Activated naive CD4-positive, alpha-beta T cell treated with anti-CD3 and anti-CD28 coated beads, Interleukin-2, amount 50 U/mL, for 72 hours (primary cell): ENCODE measurements around the gene POLR2I. TPM values are rescaled to one million over a fixed set of nuclear protein-coding genes. Genes with fewer than 3 reads are reported as not detected.
A peak's percentile ranks its signal among the peaks of the same experiment; 100 is the strongest.
"Not testable (repeated sequence)": the region's sequence is repeated elsewhere in the genome, so short reads cannot be mapped to it uniquely, and the experiment has no call there.

Source experiments
- ATAC-seq, 2 donors: fragments of 150-1000 bp; cut with Tn5 transposase; 2 replicates each; pipeline ENCODE4 v1.10.0; 2021; ENCODE audit warnings: mild to moderate bottlenecking in 2 of 2, moderate library complexity in 2 of 2
- DNase-seq, 2 donors: peaks; one replicate each; pipeline ENCODE4 v3.0.0; 2021 to 2022; ENCODE audit warnings: low spot score in 2 of 2
- H3K27ac Mint-ChIP-seq, 2 donors: one replicate each; pipeline ENCODE4 v1.8.0; 2022; ENCODE audit warnings: mild to moderate bottlenecking in 2 of 2, mixed read lengths in 2 of 2
- H3K36me3 Mint-ChIP-seq, 2 donors: one replicate each; pipeline ENCODE4 v1.8.0; 2022; ENCODE audit warnings: mixed read lengths in 2 of 2
- H3K9me3 Mint-ChIP-seq, 2 donors: one replicate each; pipeline ENCODE4 v1.8.0; 2022; ENCODE audit warnings: mixed read lengths in 2 of 2
- total RNA-seq, 2 donors: library from RNA; stranded (reverse); gene quantifications; one replicate each; pipeline ENCODE4 v1.2.3, GENCODE V29; 2022

Gene POLR2I
- total RNA-seq, 2 donors from 2014 or later = 39.1 to 66.3 TPM

DNA sequence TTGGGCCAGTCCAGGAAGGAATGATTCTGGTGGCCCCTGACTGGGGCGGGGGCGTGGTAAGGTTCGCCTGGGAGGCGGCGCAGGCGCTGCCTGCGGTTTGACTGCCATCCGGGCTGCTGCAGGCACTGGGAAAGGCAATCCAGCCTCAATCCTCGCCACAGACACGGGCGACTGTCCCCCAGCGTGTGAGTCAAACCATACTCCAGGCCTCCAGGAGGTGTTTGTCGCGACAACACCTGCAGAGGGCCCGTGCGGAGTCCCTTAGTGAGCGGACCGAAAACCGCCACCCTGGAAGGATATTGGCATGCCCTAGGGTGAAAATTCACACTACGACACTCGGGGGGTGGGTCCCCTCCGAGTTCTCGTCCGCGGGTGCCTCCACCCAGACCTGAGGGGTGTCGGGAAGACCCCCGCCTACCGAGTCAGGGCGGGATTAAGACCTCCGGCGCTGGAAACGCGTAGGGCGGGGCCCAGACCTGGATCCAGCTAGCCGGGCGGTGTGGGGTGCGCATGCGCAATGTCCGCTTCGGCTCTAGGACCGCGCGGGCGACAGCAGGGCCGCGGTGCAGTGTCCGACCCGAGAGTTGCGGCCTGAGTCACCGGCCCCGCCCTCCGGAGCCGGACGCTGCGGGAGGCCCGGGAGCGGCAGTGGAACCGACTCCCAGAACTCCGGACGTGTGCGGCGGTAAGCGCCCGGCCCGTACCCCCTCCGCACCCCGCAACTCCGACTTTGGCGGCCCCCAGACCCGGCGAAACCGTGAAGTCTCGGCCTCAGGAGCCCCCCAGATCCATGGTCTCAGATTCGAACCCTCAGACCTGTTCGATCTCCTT lies 25.0 kb upstream of the POLR2I start, which contains the start of gene CAPNS1:
TSS of gene CAPNS1 (plus strand) at position 594 of the 831 bp plus-strand sequence. CDS start 946 bp downstream, outside the sequence.
- Mint-ChIP-seq H3K36me3 (peaks cover 20 to 25% of the 10 kb centered on the region in 2 donors), H3K27ac (peak within 1 kb of the TSS; percentile 95 to 99), H3K9me3 (peaks cover 4 to 5% of the 10 kb centered on the region in 2 donors)
- peak; percentile 75 to 78 for ATAC-seq
- DNase-seq = peak; percentile 89 to 96

DNA sequence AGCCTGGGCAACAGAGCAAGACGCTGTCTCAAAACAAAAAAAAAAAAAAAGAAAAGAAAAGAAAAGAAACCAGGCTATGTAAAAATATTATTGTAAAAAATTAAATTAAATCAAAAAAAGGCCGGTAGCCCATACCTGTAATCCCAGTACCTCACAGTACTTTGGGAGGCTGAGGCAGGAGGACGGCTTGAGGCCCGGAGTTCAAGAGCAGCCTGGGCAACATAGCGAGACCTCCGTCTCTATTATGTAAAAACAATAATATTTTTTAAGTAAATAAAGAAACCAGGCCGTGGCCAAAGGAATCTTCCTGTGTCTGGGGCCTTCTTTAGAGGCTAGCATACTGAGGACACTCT lies 24.4 kb upstream of the POLR2I start:
- peak overlapping the region; percentile 55 to 95 for H3K27ac Mint-ChIP-seq
- H3K9me3 Mint-ChIP-seq = peaks cover 4 to 5% of the 10 kb centered on the region in 2 donors
- peaks cover 20 to 25% of the 10 kb centered on the region in 2 donors for H3K36me3 Mint-ChIP-seq
- DNase-seq = no peak
- ATAC-seq = no peak

GRCh38 chr19:36136964-36137686 lies 22.4 kb upstream of the POLR2I start:
- DNase-seq (no peak), ATAC-seq (peak in 1 of 2 donors; percentile 4)
- H3K36me3 Mint-ChIP-seq = peaks cover 16 to 17% of the 10 kb centered on the region in 2 donors
- H3K9me3 Mint-ChIP-seq = peaks cover 4 to 5% of the 10 kb centered on the region in 2 donors
- H3K27ac Mint-ChIP-seq = no peak overlapping the region

DNA sequence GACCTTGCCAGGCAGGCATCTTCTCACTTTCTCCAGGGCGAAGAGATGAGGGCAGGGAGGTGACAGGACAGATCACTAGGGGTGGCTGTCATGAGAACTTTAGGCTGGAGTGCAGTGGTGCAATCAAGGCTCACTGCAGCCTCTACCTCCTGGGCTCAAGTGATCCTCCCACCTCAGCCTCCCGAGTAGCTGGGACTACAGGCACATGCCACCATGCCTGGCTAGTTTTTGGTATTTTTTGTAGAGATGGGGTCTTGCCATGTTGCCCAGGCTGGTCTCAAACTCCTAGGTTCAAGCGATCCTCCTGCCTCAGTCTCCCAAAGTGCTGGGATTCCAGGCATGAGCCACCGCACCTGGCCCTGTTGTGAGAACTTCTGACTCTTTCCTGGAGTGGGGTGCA lies 20.2 kb upstream of the POLR2I start:
- DNase-seq, ATAC-seq, H3K9me3 Mint-ChIP-seq, H3K36me3 Mint-ChIP-seq: not testable (repeated sequence)
- peak overlapping the region in 1 of 2 donors; percentile 73 for H3K27ac Mint-ChIP-seq

DNA sequence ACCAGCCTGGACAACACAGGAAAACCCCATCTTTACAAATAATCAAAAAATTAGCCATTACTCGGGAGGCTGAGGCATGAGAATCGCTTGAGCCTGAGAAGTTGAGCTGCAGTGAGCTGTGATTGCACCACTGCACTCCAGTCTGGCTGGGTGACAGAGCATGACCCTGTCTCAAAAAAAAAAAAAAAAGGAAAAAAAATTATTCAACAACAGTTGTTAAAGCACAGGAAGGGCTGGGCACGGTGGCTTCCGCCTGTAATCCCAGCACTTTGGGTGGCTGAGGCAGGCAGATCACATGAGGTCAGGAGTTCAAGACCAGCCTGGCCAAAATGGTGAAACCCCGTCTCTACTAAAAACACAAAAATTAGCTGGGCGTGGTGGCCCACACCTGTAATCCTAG lies 16.5 kb upstream of the POLR2I start:
- H3K36me3 Mint-ChIP-seq, H3K9me3 Mint-ChIP-seq, H3K27ac Mint-ChIP-seq, DNase-seq, ATAC-seq: not testable (repeated sequence)

- H3K27ac Mint-ChIP-seq = peak overlapping the region; percentile 88 to 96
- ATAC-seq (no peak), DNase-seq (no peak)
- peaks cover 0 to 8% of the 10 kb centered on the region in 2 donors for H3K36me3 Mint-ChIP-seq
- no peaks in the 10 kb centered on the region for H3K9me3 Mint-ChIP-seq
Observed at GRCh38 chr19:36128392-36128736, 13.7 kb upstream of the POLR2I start.

GRCh38 chr19:36125557-36125956 lies 10.9 kb upstream of the POLR2I start:
- DNase-seq (no peak), ATAC-seq (no peak)
- peaks cover 0 to 8% of the 10 kb centered on the region in 2 donors for H3K36me3 Mint-ChIP-seq
- no peaks in the 10 kb centered on the region for H3K9me3 Mint-ChIP-seq
- peak overlapping the region in 1 of 2 donors; percentile 15 for H3K27ac Mint-ChIP-seq

DNA sequence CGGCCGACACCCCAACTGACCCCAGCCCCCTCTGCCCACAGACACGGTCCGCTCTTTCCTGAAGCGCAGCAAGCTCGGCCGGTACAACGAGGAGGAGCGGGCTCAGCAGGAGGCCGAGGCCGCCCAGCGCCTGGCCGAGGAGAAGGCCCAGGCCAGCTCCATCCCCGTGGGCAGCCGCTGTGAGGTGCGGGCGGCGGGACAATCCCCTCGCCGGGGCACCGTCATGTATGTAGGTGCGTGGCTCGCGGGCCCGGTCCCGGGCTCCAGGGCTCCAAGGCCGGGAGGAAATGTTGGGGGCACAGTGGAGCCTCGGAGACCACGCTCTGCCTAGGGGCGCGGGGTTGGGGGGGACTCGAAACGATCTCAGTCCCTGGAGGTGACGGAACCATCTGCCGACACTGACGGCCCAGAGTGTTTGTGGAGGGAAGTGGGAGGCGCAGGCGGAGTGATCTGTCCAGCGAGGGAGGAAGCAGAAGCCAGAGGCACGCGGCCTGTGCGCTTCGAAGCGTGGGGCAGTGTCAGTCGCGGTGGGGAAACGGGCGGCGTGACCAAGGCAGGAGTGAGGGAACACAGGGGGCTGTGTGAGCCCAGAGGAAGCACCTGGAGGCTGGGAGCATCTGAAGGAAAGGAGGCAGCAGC lies 6.9 kb upstream of the POLR2I start:
- H3K36me3 Mint-ChIP-seq = peaks cover 5 to 14% of the 10 kb centered on the region in 2 donors
- ATAC-seq = no peak
- no peak overlapping the region for H3K27ac Mint-ChIP-seq
- no peak for DNase-seq
- H3K9me3 Mint-ChIP-seq = no peaks in the 10 kb centered on the region

DNA sequence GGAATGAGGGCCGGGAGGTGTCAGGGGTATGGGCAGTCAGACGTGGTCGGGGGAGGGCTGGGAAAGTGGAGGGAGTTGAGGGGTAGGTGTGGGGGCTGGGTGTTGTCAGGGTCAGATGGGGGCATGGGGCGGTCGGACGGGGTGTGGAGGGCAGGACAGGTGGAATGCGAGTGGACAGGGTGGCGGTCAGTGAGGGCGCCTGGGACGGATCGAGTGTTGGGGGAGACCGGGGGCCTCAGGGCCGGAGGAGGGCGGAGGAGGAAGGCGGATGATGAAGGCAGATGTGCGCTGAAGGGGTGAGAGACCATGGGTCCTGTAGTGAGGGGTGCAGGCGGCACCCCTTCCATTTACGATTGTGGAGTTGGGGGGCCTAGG lies 6.3 kb upstream of the POLR2I start:
- ATAC-seq = no peak
- peaks cover 5 to 14% of the 10 kb centered on the region in 2 donors for H3K36me3 Mint-ChIP-seq
- no peak for DNase-seq
- no peaks in the 10 kb centered on the region for H3K9me3 Mint-ChIP-seq
- H3K27ac Mint-ChIP-seq = peak overlapping the region in 1 of 2 donors; percentile 72

DNA sequence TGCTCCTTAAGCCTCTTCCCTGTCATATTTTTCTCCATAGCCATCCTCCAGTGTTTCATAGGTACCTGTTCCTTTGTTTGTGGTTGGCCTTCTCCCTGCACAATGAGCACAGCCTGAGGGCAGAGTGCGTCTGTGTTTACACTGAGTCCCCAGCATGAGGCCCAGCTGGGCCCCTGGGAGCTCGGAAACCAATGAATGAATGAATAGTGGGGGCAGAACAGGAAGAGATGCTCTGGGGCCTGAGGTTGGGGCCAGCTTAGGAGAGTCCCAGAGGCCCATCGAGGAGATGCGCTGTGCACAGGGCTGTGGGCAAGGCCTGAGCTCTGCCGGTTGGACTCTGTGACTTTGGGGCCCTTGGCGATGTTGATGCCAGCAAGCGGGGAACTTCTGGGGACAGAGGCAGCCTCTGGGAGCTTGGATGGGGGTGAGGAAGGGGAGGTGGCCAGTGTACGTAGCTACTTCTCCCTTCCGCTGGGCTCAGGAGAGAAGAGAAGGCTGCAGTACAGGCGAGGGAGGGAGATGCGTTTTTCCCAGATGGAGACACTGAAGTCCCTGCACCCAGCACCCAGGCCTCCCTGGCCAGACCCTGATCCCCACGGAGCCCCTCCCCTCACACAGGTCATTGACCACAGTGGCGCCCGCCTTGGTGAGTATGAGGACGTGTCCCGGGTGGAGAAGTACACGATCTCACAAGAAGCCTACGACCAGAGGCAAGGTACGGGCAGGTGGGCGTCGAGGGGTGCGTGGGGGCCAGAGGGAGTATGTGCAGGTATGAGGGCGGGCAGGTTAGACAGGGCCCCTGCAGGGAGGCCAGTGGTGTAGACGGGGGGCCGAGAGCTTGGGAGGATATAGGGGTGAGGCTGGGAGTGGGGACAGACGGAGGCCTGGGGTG lies 5.7 kb upstream of the POLR2I start:
- H3K9me3 Mint-ChIP-seq = no peaks in the 10 kb centered on the region
- H3K27ac Mint-ChIP-seq = peak overlapping the region; percentile 56 to 72
- H3K36me3 Mint-ChIP-seq = peaks cover 5 to 7% of the 10 kb centered on the region in 2 donors

GRCh38 chr19:36116344-36116637 lies 1.6 kb upstream of the POLR2I start:
- Mint-ChIP-seq H3K36me3 (peaks cover 20 to 23% of the 10 kb centered on the region in 2 donors), H3K27ac (peak overlapping the region; percentile 68 to 92), H3K9me3 (no peaks in the 10 kb centered on the region)
- no peak for DNase-seq
- no peak for ATAC-seq

More for the DNA sequence above, 5.7 kb upstream of the POLR2I start:
- DNase-seq = no peak
- ATAC-seq = no peak

DNA sequence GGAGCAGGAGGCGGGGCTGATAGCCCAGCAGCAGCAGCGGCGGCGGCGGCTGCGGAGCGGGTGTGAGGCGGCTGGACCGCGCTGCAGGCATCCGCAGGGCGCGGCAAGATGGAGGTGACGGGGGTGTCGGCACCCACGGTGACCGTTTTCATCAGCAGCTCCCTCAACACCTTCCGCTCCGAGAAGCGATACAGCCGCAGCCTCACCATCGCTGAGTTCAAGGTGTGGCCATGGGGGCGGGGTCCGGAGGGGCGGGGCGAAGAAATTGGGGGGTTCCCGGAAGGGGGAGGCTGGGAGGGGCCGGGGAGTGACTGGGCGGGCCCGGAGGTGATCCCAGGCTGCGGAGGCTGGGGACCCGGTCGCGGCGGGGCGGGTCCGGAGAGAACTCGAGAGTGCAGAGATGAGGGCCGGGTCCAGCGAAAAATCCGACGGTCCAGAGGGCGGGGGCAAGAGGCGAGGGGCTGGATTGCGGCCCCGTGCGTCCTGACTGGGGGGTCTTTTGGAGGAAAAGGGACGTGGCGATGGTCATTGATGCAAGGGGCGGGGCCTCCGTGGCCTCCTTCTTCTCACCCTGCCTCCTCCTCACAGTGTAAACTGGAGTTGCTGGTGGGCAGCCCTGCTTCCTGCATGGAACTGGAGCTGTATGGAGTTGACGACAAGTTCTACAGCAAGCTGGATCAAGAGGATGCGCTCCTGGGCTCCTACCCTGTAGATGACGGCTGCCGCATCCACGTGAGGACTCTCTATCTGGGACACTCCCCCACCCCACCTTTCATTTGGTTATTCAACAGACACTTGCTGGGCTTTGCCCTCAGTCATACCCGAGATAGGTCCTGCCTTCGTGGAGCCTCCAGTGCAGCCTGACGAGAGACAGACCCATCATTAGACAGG lies 1.0 kb upstream of the POLR2I start, which contains the start of gene TBCB:
TSS of gene TBCB (plus strand) at position 16 of the 891 bp plus-strand sequence. CDS start at position 109, 93 bp downstream.
- ATAC-seq = peak; percentile 61 to 71
- Mint-ChIP-seq H3K9me3 (no peaks in the 10 kb centered on the region), H3K36me3 (peaks cover 20 to 23% of the 10 kb centered on the region in 2 donors), H3K27ac (peak within 1 kb of the TSS; percentile 92 to 99)
- peak in 1 of 2 donors; percentile 82 for DNase-seq

DNA sequence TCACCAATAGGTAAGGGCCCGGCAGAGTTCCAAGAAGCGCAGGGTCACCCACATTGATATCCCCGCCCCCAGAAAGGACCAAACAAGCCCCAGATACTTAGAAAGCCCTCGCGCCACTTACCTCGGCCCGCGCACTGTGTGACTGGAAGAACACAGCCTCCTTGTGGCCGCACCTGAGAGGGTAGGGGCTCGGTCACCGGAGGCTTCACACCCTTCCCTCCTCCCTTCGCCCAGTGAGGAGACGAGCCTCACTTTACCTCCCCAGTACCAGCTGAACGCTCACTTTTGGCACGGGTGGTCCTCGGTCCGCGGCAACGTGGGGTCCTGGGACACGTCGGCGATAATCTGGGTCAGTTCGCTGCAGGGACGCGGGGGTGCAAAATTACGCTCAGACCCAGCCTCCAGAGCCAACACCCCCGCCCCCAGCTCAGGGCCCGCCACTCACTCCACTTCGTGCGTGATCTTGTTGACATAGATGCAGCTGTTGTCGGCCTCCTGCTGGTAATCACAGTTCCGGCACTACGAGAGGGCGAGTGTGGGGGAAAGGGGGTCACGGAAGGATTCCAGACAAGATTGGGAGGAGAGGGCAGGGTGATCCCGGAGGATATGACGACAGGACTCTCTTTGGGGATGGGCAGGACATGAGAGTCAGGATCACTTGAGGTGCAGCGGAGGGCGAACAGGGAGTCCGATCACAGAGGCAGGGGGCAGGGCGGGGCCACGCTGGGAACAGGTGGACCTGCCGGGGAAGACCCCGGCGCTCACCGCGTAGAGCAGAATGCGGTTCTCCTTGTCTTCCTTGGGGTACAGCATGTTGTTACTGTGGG lies 568 bp downstream of the POLR2I start:
- DNase-seq = peak in 1 of 2 donors; percentile 69
- Mint-ChIP-seq H3K36me3 (peaks cover 20 to 23% of the 10 kb centered on the region in 2 donors), H3K9me3 (no peaks in the 10 kb centered on the region), H3K27ac (peak overlapping the region; percentile 92 to 99)
- ATAC-seq = no peak

DNA sequence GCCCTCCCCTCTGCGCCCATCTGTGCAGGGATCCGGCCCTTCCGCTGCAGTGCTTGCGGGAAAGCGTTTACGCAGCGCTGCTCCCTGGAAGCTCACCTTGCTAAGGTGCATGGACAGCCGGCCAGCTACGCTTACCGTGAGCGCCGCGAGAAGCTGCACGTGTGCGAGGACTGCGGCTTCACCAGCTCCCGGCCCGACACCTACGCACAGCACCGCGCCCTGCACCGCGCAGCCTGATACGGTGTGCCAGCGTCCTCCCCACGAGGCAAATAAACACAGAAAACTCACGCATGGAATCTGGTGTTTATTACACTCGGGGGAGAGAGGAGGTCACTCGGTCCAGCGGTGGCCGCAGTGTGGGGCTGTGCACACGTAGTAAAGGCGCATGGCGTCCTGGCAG lies 1.2 kb downstream of the POLR2I start:
- H3K27ac Mint-ChIP-seq = peak overlapping the region; percentile 92 to 99
- DNase-seq (no peak), ATAC-seq (no peak)
- no peaks in the 10 kb centered on the region for H3K9me3 Mint-ChIP-seq
- H3K36me3 Mint-ChIP-seq = peaks cover 20 to 23% of the 10 kb centered on the region in 2 donors
